ENCODE measurements around the gene WWOX. TPM values are rescaled to one million over a fixed set of nuclear protein-coding genes. Genes with fewer than 3 reads are reported as not detected.

WWOX gene
- total RNA-seq, 1 experiment from 2014 or later: 15.6 TPM

DNA sequence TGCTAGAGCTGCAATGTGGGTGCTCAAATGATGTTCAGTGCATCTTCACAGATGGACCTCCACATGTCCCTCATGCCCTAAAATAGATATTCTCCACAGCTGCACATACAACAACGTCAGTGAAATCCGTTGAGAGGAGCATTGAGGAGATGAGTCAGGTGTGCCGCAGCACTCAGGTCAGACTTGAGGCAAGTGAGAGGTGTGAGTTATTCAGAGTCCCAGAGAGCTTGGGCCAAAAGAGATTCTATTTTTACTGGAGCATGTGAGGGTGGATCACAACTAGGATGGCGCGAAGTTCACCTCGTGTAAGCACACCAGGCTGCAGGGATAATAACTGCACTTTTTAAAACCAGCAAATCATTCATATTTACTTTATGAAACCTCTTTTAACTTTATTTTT, 855.8 kb downstream of the WWOX start:
- no peak overlapping the region for H4K5ac ChIP-seq (ENCODE audit: insufficient read length, low read depth, low read length)
- no peaks in the 10 kb centered on the region for H3K27me3 ChIP-seq (ENCODE audit: insufficient read depth, low read length)
- no peak overlapping the region for H3K14ac ChIP-seq (ENCODE audit: insufficient read depth, low read length)
- H3K4me3 Mint-ChIP-seq: no peak overlapping the region
- whole genome bisulfite sequencing (ENCODE audit: extremely low coverage, insufficient read length, low lambda C conversion rate): no CpG with 5 or more reads among the region's 6 CpGs
- no peak overlapping the region for H3K4ac ChIP-seq (ENCODE audit: low read depth, low read length)
- H4K20me1 ChIP-seq (ENCODE audit: control insufficient read depth, insufficient read depth, insufficient read length): no peaks in the 10 kb centered on the region
- no peak overlapping the region for H2BK12ac ChIP-seq (ENCODE audit: insufficient read length, low read depth, low read length)
- H2AK5ac ChIP-seq (ENCODE audit: insufficient read length, low read length): no peak overlapping the region
- TF ChIP-seq, protein P1, sequence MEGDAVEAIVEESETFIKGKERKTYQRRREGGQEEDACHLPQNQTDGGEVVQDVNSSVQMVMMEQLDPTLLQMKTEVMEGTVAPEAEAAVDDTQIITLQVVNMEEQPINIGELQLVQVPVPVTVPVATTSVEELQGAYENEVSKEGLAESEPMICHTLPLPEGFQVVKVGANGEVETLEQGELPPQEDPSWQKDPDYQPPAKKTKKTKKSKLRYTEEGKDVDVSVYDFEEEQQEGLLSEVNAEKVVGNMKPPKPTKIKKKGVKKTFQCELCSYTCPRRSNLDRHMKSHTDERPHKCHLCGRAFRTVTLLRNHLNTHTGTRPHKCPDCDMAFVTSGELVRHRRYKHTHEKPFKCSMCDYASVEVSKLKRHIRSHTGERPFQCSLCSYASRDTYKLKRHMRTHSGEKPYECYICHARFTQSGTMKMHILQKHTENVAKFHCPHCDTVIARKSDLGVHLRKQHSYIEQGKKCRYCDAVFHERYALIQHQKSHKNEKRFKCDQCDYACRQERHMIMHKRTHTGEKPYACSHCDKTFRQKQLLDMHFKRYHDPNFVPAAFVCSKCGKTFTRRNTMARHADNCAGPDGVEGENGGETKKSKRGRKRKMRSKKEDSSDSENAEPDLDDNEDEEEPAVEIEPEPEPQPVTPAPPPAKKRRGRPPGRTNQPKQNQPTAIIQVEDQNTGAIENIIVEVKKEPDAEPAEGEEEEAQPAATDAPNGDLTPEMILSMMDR (conservative IDR thresholded peaks at IDR 0.05): no peak
- H2AFZ ChIP-seq (ENCODE audit: low read length): no peak overlapping the region
- H3K4me2 ChIP-seq (ENCODE audit: insufficient read depth, insufficient read length, low read length): no peak overlapping the region
- no peak overlapping the region for H4K8ac ChIP-seq (replicated peaks; ENCODE audit: insufficient read length, low read depth, low read length)
- H3K4me1 ChIP-seq (ENCODE audit: insufficient read depth, low read length): no peaks in the 10 kb centered on the region
- no peak for DNase-seq
- H4K91ac ChIP-seq (ENCODE audit: insufficient read length, low read depth, low read length): no peak overlapping the region
- peaks cover 5 to 11% of the 10 kb centered on the region in 2 experiments for H3K4me1 Mint-ChIP-seq
- H3K9me3 ChIP-seq (ENCODE audit: control insufficient read depth, low read depth, low read length): no peaks in the 10 kb centered on the region
- H3T11ph ChIP-seq (ENCODE audit: low read length): no peak overlapping the region
- H2BK15ac ChIP-seq (ENCODE audit: low read depth, low read length): no peak overlapping the region
- H3K27me3 Mint-ChIP-seq (ENCODE audit: low read depth): no peaks in the 10 kb centered on the region
- no peaks in the 10 kb centered on the region for H3K9me3 Mint-ChIP-seq
- H2BK20ac ChIP-seq (ENCODE audit: low read depth, low read length, poor library complexity, severe bottlenecking): no peak overlapping the region
- H3K23me2 ChIP-seq (ENCODE audit: insufficient read length, low read depth, low read length, poor library complexity, severe bottlenecking): no peaks in the 10 kb centered on the region
- no peak overlapping the region for H2BK120ac ChIP-seq (ENCODE audit: low read depth, low read length, poor library complexity, severe bottlenecking)
- H3K27ac ChIP-seq (ENCODE audit: insufficient read length, low read depth, low read length): no peak overlapping the region
- H2BK5ac ChIP-seq (ENCODE audit: insufficient read length, low read length): no peak overlapping the region
- no peak overlapping the region for H3K18ac ChIP-seq (ENCODE audit: insufficient read length, low read depth, low read length)
- no peaks in the 10 kb centered on the region for H3K79me2 ChIP-seq (ENCODE audit: insufficient read depth, low read length)
- no peaks in the 10 kb centered on the region for H3K36me3 Mint-ChIP-seq (ENCODE audit: insufficient read depth in 1 of 3, low read depth in 3 of 3)
- H3K23ac ChIP-seq (ENCODE audit: insufficient read length, low read depth, low read length): no peak overlapping the region
- H3K79me1 ChIP-seq (ENCODE audit: insufficient read depth, low read depth, low read length, poor library complexity, severe bottlenecking): no peaks in the 10 kb centered on the region
- no peak overlapping the region for H3K27ac Mint-ChIP-seq
- H3K56ac ChIP-seq (ENCODE audit: insufficient read length, low read depth, low read length): no peak overlapping the region
- H3K9ac ChIP-seq (ENCODE audit: extremely low read depth, insufficient read length, low read length): no peak overlapping the region
